Gastroesophageal sphincter (tissue), 4 donors: ENCODE measurements around the gene GFPT2. TPM values are rescaled to one million over a fixed set of nuclear protein-coding genes. Genes with fewer than 3 reads are reported as not detected.

Experiments
- ATAC-seq: fragments of 150-250 bp; one replicate; pipeline ENCODE4 v1.9.1; 2016; ENCODE audit warnings: mild to moderate bottlenecking, moderate library complexity
- H3K27ac ChIP-seq, 4 donors: fragments of 200-600 bp; sonication (generic) in 3 of 4; 1 replicate in 3 of 4; 2 replicates in 1 of 4; pipeline ENCODE4 v1.5.1; 2016 to 2019
- H3K27me3 ChIP-seq: fragments of 200-600 bp; sonication (generic); one replicate; pipeline ENCODE4 v1.5.1; 2019
- H3K36me3 ChIP-seq, 2 donors: fragments of 200-600 bp; sonication (generic); one replicate each; pipeline ENCODE4 v1.5.1; 2019; ENCODE audit warnings: control low read depth in 1 of 2
- H3K4me1 ChIP-seq, 3 donors: fragments of 200-600 bp; sonication (generic); 1 replicate in 2 of 3; 2 replicates in 1 of 3; pipeline ENCODE4 v1.5.1; 2016 to 2019; ENCODE audit warnings: control low read depth in 2 of 3
- H3K4me3 ChIP-seq, 2 donors: fragments of 200-600 bp; sonication (generic); one replicate each; pipeline ENCODE4 v1.5.1; 2019; ENCODE audit warnings: mild to moderate bottlenecking in 1 of 2, moderate library complexity in 1 of 2
- H3K9me3 ChIP-seq, 3 donors: fragments of 200-600 bp; sonication (generic); one replicate each; pipeline ENCODE4 v1.5.1; 2017 to 2019; ENCODE audit warnings: control low read depth in 2 of 3
- EP300 ChIP-seq: sonication (generic); formaldehyde crosslinking; IDR thresholded peaks from one replicate; pipeline ENCODE4 v1.6.1; 2017; ENCODE audit warnings: antibody characterized with exemption, mild to moderate bottlenecking
- POLR2A ChIP-seq, 2 donors: fragments of 450-650 bp; IDR thresholded peaks; one replicate each; pipeline ENCODE4 v1.6.1; 2017; ENCODE audit warnings: antibody characterized with exemption in 2 of 2, mild to moderate bottlenecking in 2 of 2, moderate library complexity in 1 of 2
- POLR2AphosphoS5 ChIP-seq: sonication (generic); formaldehyde crosslinking; IDR thresholded peaks from one replicate; pipeline ENCODE4 v1.6.1; 2017; ENCODE audit warnings: antibody characterized with exemption
- WGBS, 2 donors: methylation state at CpG; one replicate each; pipeline ENCODE4 v1.1.5; 2018; ENCODE audit warnings: low coverage in 1 of 2; 5-methylcytosine and 5-hydroxymethylcytosine counted together
- total RNA-seq, 4 donors: library from RNA; depleted of rRNA; stranded (reverse); fragments of >200 nt; gene quantifications; one replicate each; pipeline ENCODE4 v1.1.0, GENCODE V29; 2016
- TF ChIP-seq, protein P1 (sequence below), 4 experiments: fragments of 200-600 bp in 2 of 4; fragments of 450-650 bp in 2 of 4; sonication (generic) in 1 of 4; IDR thresholded peaks; one replicate each; pipeline ENCODE4 v1.5.1; 2017 to 2019; ENCODE audit warnings: antibody characterized with exemption in 4 of 4, mild to moderate bottlenecking in 2 of 4, moderate library complexity in 2 of 4

Gene GFPT2
- total RNA-seq, 4 donors from 2014 or later, result 28.7 to 94.1 (median 34.1) TPM

DNA sequence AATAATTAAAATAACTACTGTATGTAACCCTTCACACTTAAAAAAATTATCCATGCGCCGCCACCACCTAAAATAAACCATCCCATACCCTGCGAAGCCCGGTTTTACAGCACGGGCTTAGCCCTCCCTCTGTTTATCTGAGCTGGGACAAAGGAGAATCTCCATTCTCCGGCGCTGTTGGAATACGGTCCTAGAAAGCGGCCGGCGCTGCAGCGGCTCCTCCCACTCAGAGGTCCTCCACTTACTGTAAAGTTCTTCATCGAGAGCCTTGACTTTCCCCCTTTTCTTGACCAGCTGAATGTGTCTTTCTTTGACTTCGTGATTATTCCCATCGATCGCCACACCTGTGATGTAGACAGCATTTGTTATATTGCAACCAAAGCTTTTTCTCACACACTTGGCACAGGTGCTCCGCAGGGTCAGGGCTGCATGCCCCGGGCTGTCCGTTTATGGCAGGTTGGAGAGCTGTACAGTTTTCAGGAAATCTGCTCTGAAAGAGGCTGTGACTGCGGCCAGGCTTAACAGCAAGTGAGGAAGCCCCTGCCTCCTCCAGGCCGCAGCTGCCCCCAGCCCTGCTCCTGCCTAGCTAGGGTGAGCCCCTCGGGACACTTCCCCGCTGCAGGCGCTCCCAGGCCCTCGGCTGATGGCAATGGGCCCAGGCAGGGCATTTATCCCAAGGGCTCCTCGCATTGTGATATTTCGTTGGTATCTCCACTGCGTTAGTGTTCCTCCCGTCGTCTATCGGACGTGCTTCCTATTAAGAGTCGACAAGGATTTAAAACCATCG, 16.7 kb downstream of the GFPT2 start:
- Histone ChIP-seq H3K36me3 (peaks cover 0 to 52% of the 10 kb centered on the region in 2 donors), H3K4me1 (peaks cover 0 to 23% (median 0%) of the 10 kb centered on the region in 3 donors), H3K9me3 (no peaks in the 10 kb centered on the region), H3K27me3 (no peaks in the 10 kb centered on the region), H3K27ac (no peak overlapping the region), H3K4me3 (no peak overlapping the region)
- no peak for TF ChIP-seq POLR2AphosphoS5
- no peak for TF ChIP-seq EP300
- no peak for TF ChIP-seq POLR2A (IDR thresholded peaks at IDR 0.05)
- TF ChIP-seq, protein P1, sequence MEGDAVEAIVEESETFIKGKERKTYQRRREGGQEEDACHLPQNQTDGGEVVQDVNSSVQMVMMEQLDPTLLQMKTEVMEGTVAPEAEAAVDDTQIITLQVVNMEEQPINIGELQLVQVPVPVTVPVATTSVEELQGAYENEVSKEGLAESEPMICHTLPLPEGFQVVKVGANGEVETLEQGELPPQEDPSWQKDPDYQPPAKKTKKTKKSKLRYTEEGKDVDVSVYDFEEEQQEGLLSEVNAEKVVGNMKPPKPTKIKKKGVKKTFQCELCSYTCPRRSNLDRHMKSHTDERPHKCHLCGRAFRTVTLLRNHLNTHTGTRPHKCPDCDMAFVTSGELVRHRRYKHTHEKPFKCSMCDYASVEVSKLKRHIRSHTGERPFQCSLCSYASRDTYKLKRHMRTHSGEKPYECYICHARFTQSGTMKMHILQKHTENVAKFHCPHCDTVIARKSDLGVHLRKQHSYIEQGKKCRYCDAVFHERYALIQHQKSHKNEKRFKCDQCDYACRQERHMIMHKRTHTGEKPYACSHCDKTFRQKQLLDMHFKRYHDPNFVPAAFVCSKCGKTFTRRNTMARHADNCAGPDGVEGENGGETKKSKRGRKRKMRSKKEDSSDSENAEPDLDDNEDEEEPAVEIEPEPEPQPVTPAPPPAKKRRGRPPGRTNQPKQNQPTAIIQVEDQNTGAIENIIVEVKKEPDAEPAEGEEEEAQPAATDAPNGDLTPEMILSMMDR (IDR thresholded peaks at IDR 0.05), result no peak
- 91% methylated on average over 13 to 20 of the region's 34 CpGs for WGBS, 2 donors
- no peak for ATAC-seq

DNA sequence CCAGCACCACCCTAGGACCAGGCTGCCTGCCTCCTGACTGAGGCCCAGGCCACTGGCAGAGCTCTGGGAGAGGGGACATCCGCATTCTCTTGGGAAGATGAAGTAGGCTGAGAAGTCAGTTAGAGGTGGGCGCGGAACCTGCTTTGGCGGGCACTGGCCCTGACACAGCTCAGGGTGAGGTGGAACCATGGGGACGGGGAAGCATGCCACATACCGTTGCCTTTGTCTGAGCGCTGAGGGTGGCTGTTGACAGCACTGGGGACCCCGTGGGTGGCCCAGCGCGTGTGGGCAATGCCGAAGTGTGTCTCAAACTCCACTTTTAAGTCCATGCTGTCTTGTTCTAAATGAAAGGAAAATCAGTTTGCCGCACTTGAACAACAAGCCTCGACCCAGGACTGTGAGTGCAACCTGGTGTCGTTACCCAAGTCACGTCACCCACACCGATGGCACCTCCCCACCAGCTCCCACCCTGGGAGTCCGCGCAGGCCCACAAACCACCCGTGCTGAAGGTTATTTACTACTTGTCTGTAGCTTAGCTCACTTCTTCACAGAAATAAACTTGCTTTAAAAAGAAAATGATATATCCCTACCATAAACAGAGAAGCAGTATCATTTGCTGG, 17.4 kb downstream of the GFPT2 start:
- ATAC-seq, result no peak
- Histone ChIP-seq H3K4me3 (no peak overlapping the region), H3K27ac (no peak overlapping the region), H3K9me3 (no peaks in the 10 kb centered on the region), H3K27me3 (no peaks in the 10 kb centered on the region), H3K4me1 (peaks cover 0 to 22% (median 0%) of the 10 kb centered on the region in 3 donors), H3K36me3 (peaks cover 0 to 52% of the 10 kb centered on the region in 2 donors)
- no peak for TF ChIP-seq POLR2A (IDR thresholded peaks at IDR 0.05)
- 70 to 99% methylated on average over 1 to 9 of the region's 19 CpGs for whole genome bisulfite sequencing, 2 donors

DNA sequence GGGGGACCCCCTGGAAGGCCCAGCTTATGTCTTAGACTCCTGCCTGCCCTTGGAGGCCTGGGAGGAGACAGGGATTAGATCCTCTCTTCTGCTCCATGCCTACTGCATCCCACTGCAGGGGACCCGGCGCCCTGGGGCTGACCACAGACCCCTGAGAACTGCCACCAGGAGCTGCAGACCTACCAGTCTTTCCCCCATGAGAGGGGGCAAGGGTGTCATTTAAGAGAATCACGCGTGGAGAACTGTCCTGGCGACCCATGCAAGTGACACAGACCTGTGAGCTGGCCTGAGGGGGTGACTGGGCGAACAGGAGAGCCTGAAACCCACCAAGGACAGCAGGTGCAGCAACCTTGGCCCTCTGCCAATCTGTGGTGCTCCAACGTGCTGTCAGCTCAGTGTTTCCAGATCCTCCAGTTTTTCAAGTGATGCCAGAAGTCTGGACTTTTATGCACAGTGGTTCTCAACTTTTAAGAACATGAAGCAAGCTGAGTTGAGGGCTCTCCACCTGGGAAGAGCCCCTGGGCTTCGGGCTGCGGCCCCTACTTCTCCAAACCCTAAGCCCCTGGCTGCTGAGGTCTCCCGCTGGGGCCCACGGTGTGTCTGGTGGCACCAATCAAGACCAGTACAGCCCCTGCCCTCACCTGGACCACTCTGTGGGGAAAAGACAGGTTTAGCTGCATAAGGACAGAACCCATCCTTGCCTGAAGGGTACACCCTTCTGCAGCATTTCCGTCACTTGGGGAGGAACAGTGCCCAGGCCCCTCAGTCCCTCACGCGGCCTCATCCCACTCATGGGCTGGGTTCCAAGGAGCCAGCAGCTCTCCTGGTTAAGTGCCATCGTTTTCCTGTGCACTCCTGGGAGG, 18.2 kb downstream of the GFPT2 start:
- ATAC-seq, result no peak
- TF ChIP-seq EP300, result no peak
- TF ChIP-seq, protein P1 (IDR thresholded peaks at IDR 0.05), result no peak
- TF ChIP-seq POLR2A (IDR thresholded peaks at IDR 0.05), result no peak
- TF ChIP-seq POLR2AphosphoS5, result no peak
- 81 to 83% methylated on average over 3 to 8 of the region's 15 CpGs for WGBS, 2 donors
- Histone ChIP-seq H3K36me3 (peaks cover 0 to 57% of the 10 kb centered on the region in 2 donors), H3K4me3 (no peak overlapping the region), H3K4me1 (peaks cover 0 to 25% (median 0%) of the 10 kb centered on the region in 3 donors), H3K9me3 (no peaks in the 10 kb centered on the region), H3K27me3 (no peaks in the 10 kb centered on the region), H3K27ac (no peak overlapping the region)

DNA sequence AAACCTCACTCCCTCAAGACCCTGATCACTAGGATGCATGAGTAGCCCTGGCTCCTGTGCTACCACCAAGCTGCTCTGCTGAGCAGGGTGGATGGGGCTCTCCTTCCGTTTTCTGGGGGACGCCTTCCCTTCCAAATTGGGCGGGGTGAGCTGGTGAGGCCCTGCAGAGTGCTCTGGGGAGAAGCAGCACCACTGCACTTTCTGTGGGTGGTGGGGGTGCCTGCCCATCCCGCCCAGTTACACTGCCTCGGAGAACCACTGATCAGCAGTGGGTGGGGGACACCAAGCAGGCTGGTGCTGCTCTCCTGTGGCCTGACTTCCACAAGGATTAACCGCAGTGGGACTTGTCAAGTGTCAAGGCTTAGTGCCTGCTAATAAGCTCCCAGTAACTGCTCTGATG, 19.0 kb downstream of the GFPT2 start:
- H3K27me3 ChIP-seq, result no peaks in the 10 kb centered on the region
- no peaks in the 10 kb centered on the region for H3K9me3 ChIP-seq
- H3K27ac ChIP-seq, result peak overlapping the region in 1 of 4 donors; percentile 44
- ATAC-seq, result no peak
- WGBS, 2 donors, result 80 to 82% methylated on average over 1 to 3 of the region's 6 CpGs
- peaks cover 0 to 26% (median 0%) of the 10 kb centered on the region in 3 donors for H3K4me1 ChIP-seq
- no peak for TF ChIP-seq POLR2AphosphoS5
- TF ChIP-seq POLR2A (IDR thresholded peaks at IDR 0.05), result no peak
- TF ChIP-seq, protein P1 (IDR thresholded peaks at IDR 0.05), result no peak
- TF ChIP-seq EP300, result no peak
- H3K36me3 ChIP-seq, result peaks cover 0 to 65% of the 10 kb centered on the region in 2 donors
- H3K4me3 ChIP-seq, result no peak overlapping the region

DNA sequence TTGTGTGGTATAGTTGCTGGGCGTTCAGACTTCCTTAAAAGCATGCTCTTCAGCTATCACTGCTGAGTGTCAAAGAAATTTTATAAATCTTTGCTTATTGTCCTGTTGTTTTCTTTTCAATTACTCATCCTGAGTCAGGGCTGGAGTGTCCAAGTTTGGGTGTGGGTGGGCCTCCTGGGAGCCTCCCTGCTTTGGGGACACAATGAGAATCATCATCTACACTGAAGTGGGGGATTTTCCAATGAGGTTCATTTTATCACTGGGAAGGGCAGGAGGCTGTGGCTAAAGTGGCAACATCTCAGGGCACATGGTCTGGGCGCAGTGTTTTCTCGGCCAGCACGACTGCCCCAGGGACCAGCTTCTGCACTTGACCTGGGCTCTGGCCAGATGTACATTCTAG, 19.5 kb downstream of the GFPT2 start:
- Histone ChIP-seq H3K9me3 (no peaks in the 10 kb centered on the region), H3K27ac (peak overlapping the region in 1 of 4 donors; percentile 44), H3K36me3 (peaks cover 0 to 66% of the 10 kb centered on the region in 2 donors), H3K27me3 (no peaks in the 10 kb centered on the region), H3K4me1 (peaks cover 0 to 30% (median 0%) of the 10 kb centered on the region in 3 donors), H3K4me3 (no peak overlapping the region)
- WGBS, 2 donors, result 57 to 100% methylated on average over 1 to 2 of the region's 4 CpGs
- TF ChIP-seq POLR2A (IDR thresholded peaks at IDR 0.05) (no peak), POLR2AphosphoS5 (no peak), EP300 (no peak)
- TF ChIP-seq, protein P1 (IDR thresholded peaks at IDR 0.05), result no peak
- ATAC-seq, result no peak
